Duodenal mucosa (tissue), 2 donors: ENCODE data around the gene PCCA.
A peak's percentile ranks its signal among the peaks of the same experiment; 100 is the strongest.

Experiments used
- H3K27ac ChIP-seq: one replicate; pipeline ENCODE4 v1.7.0; 2013; ENCODE audit warnings: low read depth, low read length
- H3K27me3 ChIP-seq, 2 donors: one replicate each; pipeline ENCODE4 v1.7.0; 2013; ENCODE audit warnings: low read length in 2 of 2, control low read depth in 1 of 2; ENCODE audit not compliant: insufficient read depth in 2 of 2, control insufficient read depth in 1 of 2
- H3K36me3 ChIP-seq, 2 donors: one replicate each; pipeline ENCODE4 v1.7.0; 2013; ENCODE audit warnings: low read length in 2 of 2, control low read depth in 1 of 2; ENCODE audit not compliant: insufficient read depth in 2 of 2, control insufficient read depth in 1 of 2
- H3K4me1 ChIP-seq, 2 donors: one replicate each; pipeline ENCODE4 v1.7.0; 2013; ENCODE audit warnings: low read length in 2 of 2, control low read depth in 1 of 2; ENCODE audit not compliant: insufficient read depth in 2 of 2, control insufficient read depth in 1 of 2
- H3K4me3 ChIP-seq, 2 donors: one replicate each; pipeline ENCODE4 v1.7.0; 2013; ENCODE audit warnings: low read length in 2 of 2, low read depth in 1 of 2
- H3K9ac ChIP-seq, 2 donors: one replicate each; pipeline ENCODE4 v1.7.0; 2013; ENCODE audit warnings: low read length in 2 of 2, low read depth in 1 of 2
- H3K9me3 ChIP-seq, 2 donors: one replicate each; pipeline ENCODE4 v1.7.0; 2013; ENCODE audit warnings: low read length in 2 of 2, control low read depth in 1 of 2; ENCODE audit not compliant: control insufficient read depth in 1 of 2

Gene PCCA, protein sequence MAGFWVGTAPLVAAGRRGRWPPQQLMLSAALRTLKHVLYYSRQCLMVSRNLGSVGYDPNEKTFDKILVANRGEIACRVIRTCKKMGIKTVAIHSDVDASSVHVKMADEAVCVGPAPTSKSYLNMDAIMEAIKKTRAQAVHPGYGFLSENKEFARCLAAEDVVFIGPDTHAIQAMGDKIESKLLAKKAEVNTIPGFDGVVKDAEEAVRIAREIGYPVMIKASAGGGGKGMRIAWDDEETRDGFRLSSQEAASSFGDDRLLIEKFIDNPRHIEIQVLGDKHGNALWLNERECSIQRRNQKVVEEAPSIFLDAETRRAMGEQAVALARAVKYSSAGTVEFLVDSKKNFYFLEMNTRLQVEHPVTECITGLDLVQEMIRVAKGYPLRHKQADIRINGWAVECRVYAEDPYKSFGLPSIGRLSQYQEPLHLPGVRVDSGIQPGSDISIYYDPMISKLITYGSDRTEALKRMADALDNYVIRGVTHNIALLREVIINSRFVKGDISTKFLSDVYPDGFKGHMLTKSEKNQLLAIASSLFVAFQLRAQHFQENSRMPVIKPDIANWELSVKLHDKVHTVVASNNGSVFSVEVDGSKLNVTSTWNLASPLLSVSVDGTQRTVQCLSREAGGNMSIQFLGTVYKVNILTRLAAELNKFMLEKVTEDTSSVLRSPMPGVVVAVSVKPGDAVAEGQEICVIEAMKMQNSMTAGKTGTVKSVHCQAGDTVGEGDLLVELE

DNA sequence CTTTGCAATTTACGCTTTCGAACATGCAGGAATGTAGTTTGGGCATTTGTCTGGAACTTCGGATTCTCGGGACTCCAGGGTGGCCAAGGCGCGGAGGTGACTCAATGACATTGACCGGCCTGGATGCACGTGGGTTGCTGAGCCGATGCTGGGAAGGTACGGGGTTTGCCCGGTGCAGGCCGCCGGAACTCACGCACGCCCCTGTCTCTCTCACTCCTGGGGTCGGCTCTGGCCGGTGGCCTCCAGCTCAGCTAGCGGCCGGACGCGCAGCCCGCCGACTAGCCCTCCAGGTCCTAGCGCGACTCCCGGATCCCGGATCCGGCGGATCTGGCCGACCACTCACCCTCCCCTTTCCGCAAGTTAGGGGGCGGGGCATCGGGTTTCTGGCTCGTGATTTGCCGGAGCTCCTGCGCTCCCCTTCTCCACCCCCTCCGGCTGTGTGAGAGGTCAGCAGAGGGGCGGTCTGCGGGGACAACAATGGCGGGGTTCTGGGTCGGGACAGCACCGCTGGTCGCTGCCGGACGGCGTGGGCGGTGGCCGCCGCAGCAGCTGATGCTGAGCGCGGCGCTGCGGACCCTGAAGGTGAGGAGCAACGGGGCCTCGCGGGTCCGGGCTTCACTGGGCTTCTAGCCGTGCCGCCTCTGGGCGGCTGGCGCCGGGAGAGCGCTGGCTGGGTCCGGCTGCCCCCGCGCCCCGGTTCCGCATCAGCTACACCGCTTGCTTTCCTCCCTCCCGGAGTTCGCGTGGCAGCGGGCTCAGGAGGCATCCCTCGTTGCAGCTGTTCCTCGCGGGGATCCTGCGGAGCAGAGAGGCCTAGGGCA, at the start of gene PCCA:
Gene PCCA, plus strand, starts transcription at position 450 of the 821 bp plus-strand sequence. Its CDS starts 28 bp downstream, at position 478.
- H3K9me3 ChIP-seq, result no peaks in the 10 kb centered on the region
- peak within 1 kb of the TSS; percentile 67 to 98 for H3K4me3 ChIP-seq
- H3K27me3 ChIP-seq, result no peaks in the 10 kb centered on the region
- peak within 1 kb of the TSS; percentile 63 to 78 for H3K9ac ChIP-seq
- peaks cover 0 to 6% of the 10 kb centered on the region in 2 donors for H3K36me3 ChIP-seq
- H3K27ac ChIP-seq, result peak within 1 kb of the TSS; percentile 70
- H3K4me1 ChIP-seq, result peaks cover 4 to 12% of the 10 kb centered on the region in 2 donors

DNA sequence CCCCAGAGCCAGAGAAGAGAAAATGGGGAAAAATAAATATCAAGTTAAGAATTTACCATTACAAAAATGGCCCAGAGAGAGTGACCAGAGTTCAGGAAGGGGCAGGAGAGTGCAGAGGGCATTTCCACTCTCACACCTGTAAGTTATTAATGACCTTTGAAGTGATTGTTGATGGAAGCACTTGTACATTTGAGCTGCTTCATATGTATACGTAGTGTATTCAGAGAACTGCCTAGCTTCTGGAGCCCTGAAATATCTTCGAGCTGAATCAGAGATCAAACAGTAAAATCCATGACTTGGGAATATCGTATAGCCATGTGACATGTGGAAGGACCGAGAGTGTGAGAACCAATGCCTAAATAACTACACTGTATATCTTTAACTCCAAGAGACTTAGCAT, 49.2 kb upstream of the PCCA start:
- Histone ChIP-seq H3K27ac (no peak overlapping the region), H3K36me3 (no peaks in the 10 kb centered on the region), H3K27me3 (no peaks in the 10 kb centered on the region), H3K4me3 (no peak overlapping the region), H3K9me3 (no peaks in the 10 kb centered on the region), H3K9ac (no peak overlapping the region), H3K4me1 (no peaks in the 10 kb centered on the region)

DNA sequence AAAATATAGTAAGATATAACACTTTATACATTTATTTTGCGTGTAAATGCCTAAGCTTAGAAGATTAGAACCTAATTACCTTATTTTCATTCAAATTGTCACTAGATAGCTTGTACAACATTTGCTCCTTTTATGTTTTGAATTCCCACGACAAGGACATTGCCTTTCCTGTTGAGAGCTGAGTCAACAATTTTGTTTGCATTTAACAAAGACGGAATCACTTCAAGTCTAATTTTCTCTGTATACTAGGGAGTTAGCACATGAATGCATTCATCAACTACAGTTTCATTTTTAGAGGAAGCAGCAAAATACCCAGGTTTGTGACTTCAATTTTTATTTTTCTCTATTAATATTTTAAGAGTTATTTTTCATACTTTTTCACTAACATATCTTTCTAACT, 48.7 kb upstream of the PCCA start:
- H3K36me3 ChIP-seq, result no peaks in the 10 kb centered on the region
- no peak overlapping the region for H3K4me3 ChIP-seq
- H3K27ac ChIP-seq, result no peak overlapping the region
- no peaks in the 10 kb centered on the region for H3K9me3 ChIP-seq
- H3K4me1 ChIP-seq, result no peaks in the 10 kb centered on the region
- no peaks in the 10 kb centered on the region for H3K27me3 ChIP-seq
- H3K9ac ChIP-seq, result no peak overlapping the region

DNA sequence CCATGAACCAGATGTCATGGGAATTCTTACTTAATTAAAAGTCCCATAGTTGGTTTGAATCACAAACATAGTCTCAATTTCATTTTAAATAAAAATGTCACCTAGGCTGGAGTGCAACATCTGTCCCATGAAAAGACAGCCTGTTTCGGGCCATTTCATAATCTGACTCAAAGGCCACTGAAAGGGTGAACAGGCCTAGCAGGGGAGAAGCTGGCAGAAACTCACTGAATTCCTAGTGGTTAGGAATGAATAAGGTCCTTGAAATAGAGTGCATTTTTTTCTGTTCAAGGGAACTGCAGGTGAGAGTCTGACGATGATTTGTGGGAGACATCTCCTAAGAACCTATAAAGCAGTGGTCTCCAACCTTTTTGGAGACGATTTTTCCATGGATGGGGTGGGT, 44.0 kb upstream of the PCCA start:
- no peak overlapping the region for H3K9ac ChIP-seq
- H3K4me3 ChIP-seq, result no peak overlapping the region
- no peaks in the 10 kb centered on the region for H3K27me3 ChIP-seq

DNA sequence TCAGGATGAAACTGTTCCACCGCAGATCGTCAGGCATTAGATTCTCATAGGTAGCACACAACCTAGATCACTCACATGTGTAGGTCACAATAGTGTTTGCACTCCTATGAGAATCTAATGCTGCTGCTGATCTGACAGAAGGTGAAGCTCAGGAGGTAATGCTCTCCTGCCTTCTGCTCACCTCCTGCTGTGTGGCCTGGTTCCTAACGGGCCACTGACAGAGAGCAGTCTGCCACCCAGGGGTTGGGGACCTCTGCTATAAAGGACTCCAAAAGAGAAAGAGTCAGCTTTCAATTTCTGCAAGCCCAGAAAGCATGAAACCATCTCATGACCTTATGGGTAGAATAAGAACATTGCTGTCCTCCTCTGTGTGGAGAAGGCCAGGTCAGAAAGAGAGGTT, 43.5 kb upstream of the PCCA start:
- no peak overlapping the region for H3K27ac ChIP-seq
- H3K9me3 ChIP-seq, result no peaks in the 10 kb centered on the region
- no peaks in the 10 kb centered on the region for H3K36me3 ChIP-seq
- H3K9ac ChIP-seq, result no peak overlapping the region
- no peaks in the 10 kb centered on the region for H3K27me3 ChIP-seq
- H3K4me1 ChIP-seq, result no peaks in the 10 kb centered on the region
- H3K4me3 ChIP-seq, result no peak overlapping the region

More for the DNA sequence above, 44.0 kb upstream of the PCCA start:
- Histone ChIP-seq H3K9me3 (no peaks in the 10 kb centered on the region), H3K36me3 (no peaks in the 10 kb centered on the region), H3K27ac (no peak overlapping the region), H3K4me1 (no peaks in the 10 kb centered on the region)

DNA sequence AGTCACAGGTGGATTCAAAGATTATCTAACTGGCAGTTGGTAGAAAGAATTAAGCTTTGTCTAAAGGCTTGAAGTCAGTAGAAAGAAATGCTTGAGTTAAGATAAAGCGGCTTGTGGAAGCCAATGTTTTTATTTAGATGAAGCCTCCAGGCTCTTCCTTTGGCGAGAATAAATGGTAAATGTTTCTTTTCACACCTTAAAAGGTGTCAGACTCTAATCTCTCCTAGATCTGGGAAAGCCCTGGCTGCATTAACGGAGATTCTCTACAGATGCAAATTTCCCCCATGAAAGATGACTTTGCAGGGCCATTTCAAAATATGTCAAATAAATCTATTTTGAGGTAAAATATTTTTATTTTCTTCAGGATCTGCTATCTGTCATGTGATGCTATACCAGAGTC, 37.8 kb upstream of the PCCA start:
- Histone ChIP-seq H3K4me3 (no peak overlapping the region), H3K27ac (no peak overlapping the region), H3K27me3 (no peaks in the 10 kb centered on the region), H3K4me1 (no peaks in the 10 kb centered on the region), H3K36me3 (no peaks in the 10 kb centered on the region), H3K9ac (no peak overlapping the region), H3K9me3 (no peaks in the 10 kb centered on the region)

DNA sequence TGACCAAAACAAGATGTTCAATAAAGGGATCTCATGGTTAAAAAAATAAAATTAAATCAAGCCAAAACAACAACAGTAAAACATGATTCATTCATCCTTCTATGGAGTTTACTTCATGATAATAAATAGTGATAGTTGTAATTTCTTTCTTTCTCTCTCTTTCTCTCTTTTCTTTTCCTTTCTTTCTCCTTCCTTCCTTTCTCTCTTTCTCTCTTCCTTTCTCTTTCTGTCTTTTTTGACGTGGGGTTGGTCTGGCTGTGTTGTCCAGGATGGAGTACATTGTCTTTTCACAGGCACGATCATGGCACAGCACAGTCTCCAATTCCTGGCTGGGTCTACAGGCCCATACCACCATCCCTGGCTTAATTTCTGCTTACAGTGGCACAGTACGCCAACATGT, 29.1 kb upstream of the PCCA start:
- Histone ChIP-seq H3K9me3 (no peaks in the 10 kb centered on the region), H3K36me3 (no peaks in the 10 kb centered on the region), H3K4me1 (no peaks in the 10 kb centered on the region), H3K27ac (no peak overlapping the region), H3K9ac (no peak overlapping the region), H3K27me3 (no peaks in the 10 kb centered on the region), H3K4me3 (no peak overlapping the region)

DNA sequence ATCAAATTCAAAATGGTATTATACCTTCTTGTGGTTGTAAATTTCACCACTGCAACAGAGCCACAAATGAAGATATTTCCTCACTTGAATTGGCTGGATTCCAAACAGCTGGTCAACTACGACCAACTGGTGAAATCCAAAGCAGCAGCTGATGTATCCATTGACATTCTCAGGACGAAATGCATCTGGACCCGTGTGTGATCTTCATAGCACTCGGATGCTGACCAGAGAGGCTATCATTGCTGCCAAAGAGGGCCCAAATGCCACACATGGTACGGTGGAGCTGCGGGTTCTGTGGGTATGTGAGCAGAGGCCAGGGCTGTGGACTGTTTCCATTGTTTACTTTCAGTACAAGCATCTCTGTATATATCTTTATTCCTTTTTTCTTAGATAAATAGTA, 25.6 kb upstream of the PCCA start:
- Histone ChIP-seq H3K9me3 (no peaks in the 10 kb centered on the region), H3K4me3 (no peak overlapping the region), H3K27me3 (no peaks in the 10 kb centered on the region), H3K4me1 (no peaks in the 10 kb centered on the region), H3K27ac (no peak overlapping the region), H3K9ac (no peak overlapping the region), H3K36me3 (no peaks in the 10 kb centered on the region)

DNA sequence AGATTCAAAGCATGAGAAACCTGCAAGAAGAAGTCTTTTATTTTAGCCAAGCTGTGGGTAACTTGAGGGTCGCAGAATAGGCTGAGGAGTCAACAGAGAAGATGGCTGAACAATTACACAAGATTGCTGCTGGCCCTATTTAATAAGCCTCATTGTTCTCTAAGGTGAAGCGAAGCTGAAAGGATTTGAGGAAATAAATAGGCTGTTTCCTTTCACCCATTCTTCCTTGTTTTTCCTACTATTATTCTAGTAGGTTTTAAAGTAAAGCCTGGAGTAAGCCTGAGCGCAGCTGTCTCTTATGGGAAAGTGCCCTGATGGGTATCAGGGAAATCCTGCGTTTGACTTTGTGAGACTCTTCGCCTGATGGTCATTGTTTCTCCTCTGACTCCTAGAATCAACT, 25.0 kb upstream of the PCCA start:
- H3K4me1 ChIP-seq, result no peaks in the 10 kb centered on the region

More for the DNA sequence above, 25.0 kb upstream of the PCCA start:
- Histone ChIP-seq H3K27ac (no peak overlapping the region), H3K9ac (no peak overlapping the region), H3K36me3 (no peaks in the 10 kb centered on the region), H3K27me3 (no peaks in the 10 kb centered on the region), H3K4me3 (no peak overlapping the region), H3K9me3 (no peaks in the 10 kb centered on the region)
